SK-N-SH (cell line): ENCODE measurements around the gene RNASEH1. TPM values are rescaled to one million over a fixed set of nuclear protein-coding genes. Genes with fewer than 3 reads are reported as not detected.
"Not testable (repeated sequence)": the region's sequence is repeated elsewhere in the genome, so short reads cannot be mapped to it uniquely, and the experiment has no call there.

Experiments used
- CTCF ChIA-PET: fragments of 300-600, 350-600 bp; formaldehyde crosslinking; extraction: SDS; loops from one replicate; lab custom pipeline; 2021; lab: Yijun Ruan, JAX
- POLR2A ChIA-PET: fragments of 350-600 bp; sonication (Branson Sonifier 250); formaldehyde crosslinking; extraction: SDS; loops from one replicate; lab custom pipeline; 2020; ENCODE audit warnings: antibody characterized with exemption, inconsistent platforms; lab: Yijun Ruan, JAX
- DNase-seq: peaks from one replicate; pipeline ENCODE4 v3.0.0; 2012
- H2AFZ ChIP-seq: fragments of 200-600 bp; sonication (generic); 2 replicates; pipeline ENCODE4 v1.8.1; 2016; ENCODE audit warnings: antibody characterized with exemption, mild to moderate bottlenecking, low read depth
- H3F3A ChIP-seq: fragments of 200-600 bp; sonication (generic); replicated peaks from 2 replicates; pipeline ENCODE3; 2016; ENCODE audit warnings: antibody characterized with exemption, mild to moderate bottlenecking; ENCODE audit not compliant: insufficient read depth
- H3K27ac ChIP-seq, 2 experiments: fragments of 200-500 bp in 1 of 2; fragments of 200-600 bp in 1 of 2; sonication (Bioruptor generic) in 1 of 2; sonication (generic), shearing (Covaris generic) in 1 of 2; 2 replicates each; pipeline versions ENCODE4 v1.5.1 to v1.6.1; 2014 to 2016; ENCODE audit warnings: low read depth in 2 of 2, inconsistent platforms in 1 of 2, low read length in 1 of 2, mild to moderate bottlenecking in 1 of 2, mixed read lengths in 1 of 2
- H3K27me3 ChIP-seq: fragments of 200-600 bp; sonication (generic), shearing (Covaris generic); 2 replicates; pipeline ENCODE4 v1.6.1; 2016; ENCODE audit warnings: mixed run types; ENCODE audit not compliant: insufficient read depth
- H3K36me3 ChIP-seq, 2 experiments: fragments of 200-500 bp in 1 of 2; fragments of 200-600 bp in 1 of 2; sonication (Bioruptor generic) in 1 of 2; sonication (generic) in 1 of 2; replicated peaks in 1 of 2; 2 replicates each; pipeline versions ENCODE3 to v1.5.1; 2014 to 2016; ENCODE audit warnings: low read length in 1 of 2, mild to moderate bottlenecking in 1 of 2; ENCODE audit not compliant: insufficient read depth in 2 of 2, control insufficient read depth in 1 of 2
- H3K4me1 ChIP-seq, 2 experiments: fragments of 200-500 bp in 1 of 2; fragments of 200-600 bp in 1 of 2; sonication (Bioruptor generic) in 1 of 2; sonication (generic), shearing (Covaris generic) in 1 of 2; 2 replicates each; pipeline versions ENCODE4 v1.5.1 to v1.6.1; 2014 to 2016; ENCODE audit warnings: low read depth in 1 of 2, low read length in 1 of 2, mixed run types in 1 of 2; ENCODE audit not compliant: insufficient read depth in 2 of 2, control insufficient read depth in 1 of 2
- H3K4me2 ChIP-seq: fragments of 200-600 bp; sonication (generic), shearing (Covaris generic); 2 replicates; pipeline ENCODE4 v1.6.1; 2017; ENCODE audit warnings: mixed run types
- H3K4me3 ChIP-seq, 2 experiments: fragments of 200-500 bp in 1 of 2; fragments of 200-600 bp in 1 of 2; sonication (Bioruptor generic) in 1 of 2; sonication (generic), shearing (Covaris generic) in 1 of 2; 2 replicates each; pipeline versions ENCODE4 v1.5.1 to v1.8.1; 2014 to 2016; ENCODE audit warnings: low read depth in 2 of 2, inconsistent platforms in 1 of 2, low read length in 1 of 2, mild to moderate bottlenecking in 1 of 2, mixed read lengths in 1 of 2, moderate library complexity in 1 of 2
- H3K79me2 ChIP-seq: fragments of 200-600 bp; sonication (generic); 2 replicates; pipeline ENCODE4 v1.8.1; 2017; ENCODE audit warnings: mild to moderate bottlenecking; ENCODE audit not compliant: insufficient read depth
- H3K9ac ChIP-seq: fragments of 200-600 bp; sonication (generic); 2 replicates; pipeline ENCODE4 v1.6.1; 2017; ENCODE audit warnings: mixed run types
- H3K9me2 ChIP-seq: fragments of 200-600 bp; sonication (generic); 2 replicates; pipeline ENCODE4 v1.6.1; 2017; ENCODE audit warnings: mixed run types
- H3K9me3 ChIP-seq: fragments of 200-600 bp; sonication (generic); 2 replicates; pipeline ENCODE4 v1.6.1; 2017; ENCODE audit warnings: mixed run types, mild to moderate bottlenecking, moderate library complexity
- H4K20me1 ChIP-seq: fragments of 200-600 bp; sonication (generic); 2 replicates; pipeline ENCODE4 v1.6.1; 2017; ENCODE audit warnings: mild to moderate bottlenecking, mixed run types; ENCODE audit not compliant: insufficient read depth
- EP300 ChIP-seq, 2 experiments: IDR thresholded peaks; 2 replicates each; pipeline versions ENCODE4 v1.4.0 to v1.6.1; 2012; ENCODE audit warnings: borderline replicate concordance in 1 of 2, low read depth in 1 of 2, low read length in 1 of 2
- FOSL2 ChIP-seq: IDR thresholded peaks from 2 replicates; pipeline ENCODE4 v1.4.0; 2012; ENCODE audit warnings: low read depth, mild to moderate bottlenecking, moderate library complexity, borderline replicate concordance
- GABPA ChIP-seq: IDR thresholded peaks from 2 replicates; pipeline ENCODE4 v1.4.0; 2012; ENCODE audit warnings: low read depth, mild to moderate bottlenecking
- GATA2 ChIP-seq: sonication (generic); formaldehyde crosslinking; IDR thresholded peaks from 2 replicates; pipeline ENCODE4 v1.5.0; 2020; ENCODE audit warnings: mild to moderate bottlenecking, missing genetic modification reagents
- MEF2A ChIP-seq: IDR thresholded peaks from 2 replicates; pipeline ENCODE4 v1.4.0; 2012; ENCODE audit warnings: low read depth, borderline replicate concordance
- NFIC ChIP-seq: IDR thresholded peaks from 2 replicates; pipeline ENCODE4 v1.4.0; 2012; ENCODE audit warnings: borderline replicate concordance
- NRF1 ChIP-seq: IDR thresholded peaks from 2 replicates; pipeline ENCODE4 v1.6.1; 2012; ENCODE audit warnings: low read depth, mild to moderate bottlenecking, low read length
- POLR2AphosphoS5 ChIP-seq: IDR thresholded peaks from 2 replicates; pipeline ENCODE4 v1.6.1; 2012; ENCODE audit warnings: low read depth, low read length
- SIN3A ChIP-seq: IDR thresholded peaks from 2 replicates; pipeline ENCODE4 v1.6.1; 2012; ENCODE audit warnings: low read depth, mild to moderate bottlenecking, low read length, moderate library complexity, borderline replicate concordance
- TCF12 ChIP-seq: IDR thresholded peaks from 2 replicates; pipeline ENCODE4 v1.4.0; 2012
- TEAD4 ChIP-seq: IDR thresholded peaks from 2 replicates; pipeline ENCODE4 v1.4.0; 2012; ENCODE audit warnings: mild to moderate bottlenecking, borderline replicate concordance; ENCODE audit not compliant: insufficient read depth
- WGBS: methylation state at CpG from one replicate; pipeline ENCODE4 v1.1.6; 2017; ENCODE audit warnings: low lambda C conversion rate; 5-methylcytosine and 5-hydroxymethylcytosine counted together
- polyA plus RNA-seq, 3 experiments: library from polyadenylated mRNA; depleted of rRNA; stranded (reverse); fragments of >200 nt; gene quantifications; 2 replicates each; pipeline ENCODE4 v1.2.3, GENCODE V29; 2012
- TF ChIP-seq, protein P1 (sequence below): IDR thresholded peaks from 2 replicates; pipeline ENCODE4 v1.6.1; 2012; ENCODE audit warnings: mild to moderate bottlenecking, low read depth, low read length, moderate library complexity
- TF ChIP-seq, protein P2 (sequence below): IDR thresholded peaks from 2 replicates; pipeline ENCODE4 v1.4.0; 2012; ENCODE audit warnings: low read depth, borderline replicate concordance
- TF ChIP-seq, protein P3 (sequence below): fragments of 200-600 bp; sonication (generic); IDR thresholded peaks from 2 replicates; pipeline ENCODE4 v1.6.1; 2017; ENCODE audit warnings: antibody characterized with exemption, mild to moderate bottlenecking, moderate library complexity
- TF ChIP-seq, protein P4 (sequence below): IDR thresholded peaks from 2 replicates; pipeline ENCODE4; 2012

RNASEH1 gene
- polyA plus RNA-seq, 1 of the 3 experiments (the other 2 are of a cell fraction), result 34.4 TPM

DNA sequence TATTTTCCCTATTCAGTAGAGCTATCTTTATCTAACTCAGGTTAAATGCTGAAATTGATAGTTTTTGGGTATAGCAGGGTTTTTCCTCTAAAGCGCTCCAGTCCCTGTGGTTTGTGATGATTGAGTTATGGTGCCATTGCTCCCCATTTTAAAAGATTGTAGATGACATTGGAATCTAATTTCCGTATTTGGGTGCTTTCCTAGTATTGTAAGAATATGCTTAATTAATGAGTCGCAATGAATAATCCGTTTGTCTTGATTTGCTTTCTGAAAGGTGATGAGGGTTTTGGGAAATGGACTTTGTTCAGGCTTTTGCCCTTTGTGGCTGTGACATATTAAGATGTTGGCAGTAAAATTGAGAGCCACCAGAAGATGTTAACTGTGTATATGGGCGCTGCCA is 20.9 kb upstream of the RNASEH1 start:
- TF ChIP-seq EP300 (IDR thresholded peaks at IDR 0.05; ENCODE audit: borderline replicate concordance in 1 of 2, low read depth in 1 of 2, low read length in 1 of 2), result peak in 1 of 2 experiments; percentile 34; a peak in 2 of 4 replicates
- TF ChIP-seq, protein P1, sequence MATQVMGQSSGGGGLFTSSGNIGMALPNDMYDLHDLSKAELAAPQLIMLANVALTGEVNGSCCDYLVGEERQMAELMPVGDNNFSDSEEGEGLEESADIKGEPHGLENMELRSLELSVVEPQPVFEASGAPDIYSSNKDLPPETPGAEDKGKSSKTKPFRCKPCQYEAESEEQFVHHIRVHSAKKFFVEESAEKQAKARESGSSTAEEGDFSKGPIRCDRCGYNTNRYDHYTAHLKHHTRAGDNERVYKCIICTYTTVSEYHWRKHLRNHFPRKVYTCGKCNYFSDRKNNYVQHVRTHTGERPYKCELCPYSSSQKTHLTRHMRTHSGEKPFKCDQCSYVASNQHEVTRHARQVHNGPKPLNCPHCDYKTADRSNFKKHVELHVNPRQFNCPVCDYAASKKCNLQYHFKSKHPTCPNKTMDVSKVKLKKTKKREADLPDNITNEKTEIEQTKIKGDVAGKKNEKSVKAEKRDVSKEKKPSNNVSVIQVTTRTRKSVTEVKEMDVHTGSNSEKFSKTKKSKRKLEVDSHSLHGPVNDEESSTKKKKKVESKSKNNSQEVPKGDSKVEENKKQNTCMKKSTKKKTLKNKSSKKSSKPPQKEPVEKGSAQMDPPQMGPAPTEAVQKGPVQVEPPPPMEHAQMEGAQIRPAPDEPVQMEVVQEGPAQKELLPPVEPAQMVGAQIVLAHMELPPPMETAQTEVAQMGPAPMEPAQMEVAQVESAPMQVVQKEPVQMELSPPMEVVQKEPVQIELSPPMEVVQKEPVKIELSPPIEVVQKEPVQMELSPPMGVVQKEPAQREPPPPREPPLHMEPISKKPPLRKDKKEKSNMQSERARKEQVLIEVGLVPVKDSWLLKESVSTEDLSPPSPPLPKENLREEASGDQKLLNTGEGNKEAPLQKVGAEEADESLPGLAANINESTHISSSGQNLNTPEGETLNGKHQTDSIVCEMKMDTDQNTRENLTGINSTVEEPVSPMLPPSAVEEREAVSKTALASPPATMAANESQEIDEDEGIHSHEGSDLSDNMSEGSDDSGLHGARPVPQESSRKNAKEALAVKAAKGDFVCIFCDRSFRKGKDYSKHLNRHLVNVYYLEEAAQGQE, result no peak
- TF ChIP-seq, protein P2, sequence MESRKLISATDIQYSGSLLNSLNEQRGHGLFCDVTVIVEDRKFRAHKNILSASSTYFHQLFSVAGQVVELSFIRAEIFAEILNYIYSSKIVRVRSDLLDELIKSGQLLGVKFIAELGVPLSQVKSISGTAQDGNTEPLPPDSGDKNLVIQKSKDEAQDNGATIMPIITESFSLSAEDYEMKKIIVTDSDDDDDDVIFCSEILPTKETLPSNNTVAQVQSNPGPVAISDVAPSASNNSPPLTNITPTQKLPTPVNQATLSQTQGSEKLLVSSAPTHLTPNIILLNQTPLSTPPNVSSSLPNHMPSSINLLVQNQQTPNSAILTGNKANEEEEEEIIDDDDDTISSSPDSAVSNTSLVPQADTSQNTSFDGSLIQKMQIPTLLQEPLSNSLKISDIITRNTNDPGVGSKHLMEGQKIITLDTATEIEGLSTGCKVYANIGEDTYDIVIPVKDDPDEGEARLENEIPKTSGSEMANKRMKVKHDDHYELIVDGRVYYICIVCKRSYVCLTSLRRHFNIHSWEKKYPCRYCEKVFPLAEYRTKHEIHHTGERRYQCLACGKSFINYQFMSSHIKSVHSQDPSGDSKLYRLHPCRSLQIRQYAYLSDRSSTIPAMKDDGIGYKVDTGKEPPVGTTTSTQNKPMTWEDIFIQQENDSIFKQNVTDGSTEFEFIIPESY, result peak; percentile 15; the same call in 1 of the 2 replicates
- no peak for TF ChIP-seq NRF1
- peak; percentile 9; the same call in 1 of the 2 replicates for TF ChIP-seq NFIC
- no peak for TF ChIP-seq SIN3A
- no peak for TF ChIP-seq MEF2A
- no peak for TF ChIP-seq TCF12
- TF ChIP-seq TEAD4, result no peak
- no peak for TF ChIP-seq FOSL2
- TF ChIP-seq, protein P3, sequence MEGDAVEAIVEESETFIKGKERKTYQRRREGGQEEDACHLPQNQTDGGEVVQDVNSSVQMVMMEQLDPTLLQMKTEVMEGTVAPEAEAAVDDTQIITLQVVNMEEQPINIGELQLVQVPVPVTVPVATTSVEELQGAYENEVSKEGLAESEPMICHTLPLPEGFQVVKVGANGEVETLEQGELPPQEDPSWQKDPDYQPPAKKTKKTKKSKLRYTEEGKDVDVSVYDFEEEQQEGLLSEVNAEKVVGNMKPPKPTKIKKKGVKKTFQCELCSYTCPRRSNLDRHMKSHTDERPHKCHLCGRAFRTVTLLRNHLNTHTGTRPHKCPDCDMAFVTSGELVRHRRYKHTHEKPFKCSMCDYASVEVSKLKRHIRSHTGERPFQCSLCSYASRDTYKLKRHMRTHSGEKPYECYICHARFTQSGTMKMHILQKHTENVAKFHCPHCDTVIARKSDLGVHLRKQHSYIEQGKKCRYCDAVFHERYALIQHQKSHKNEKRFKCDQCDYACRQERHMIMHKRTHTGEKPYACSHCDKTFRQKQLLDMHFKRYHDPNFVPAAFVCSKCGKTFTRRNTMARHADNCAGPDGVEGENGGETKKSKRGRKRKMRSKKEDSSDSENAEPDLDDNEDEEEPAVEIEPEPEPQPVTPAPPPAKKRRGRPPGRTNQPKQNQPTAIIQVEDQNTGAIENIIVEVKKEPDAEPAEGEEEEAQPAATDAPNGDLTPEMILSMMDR, result no peak
- TF ChIP-seq GATA2 (CRISPR knock-in tag), result no peak
- TF ChIP-seq POLR2AphosphoS5, result peak; percentile 50
- TF ChIP-seq, protein P4, sequence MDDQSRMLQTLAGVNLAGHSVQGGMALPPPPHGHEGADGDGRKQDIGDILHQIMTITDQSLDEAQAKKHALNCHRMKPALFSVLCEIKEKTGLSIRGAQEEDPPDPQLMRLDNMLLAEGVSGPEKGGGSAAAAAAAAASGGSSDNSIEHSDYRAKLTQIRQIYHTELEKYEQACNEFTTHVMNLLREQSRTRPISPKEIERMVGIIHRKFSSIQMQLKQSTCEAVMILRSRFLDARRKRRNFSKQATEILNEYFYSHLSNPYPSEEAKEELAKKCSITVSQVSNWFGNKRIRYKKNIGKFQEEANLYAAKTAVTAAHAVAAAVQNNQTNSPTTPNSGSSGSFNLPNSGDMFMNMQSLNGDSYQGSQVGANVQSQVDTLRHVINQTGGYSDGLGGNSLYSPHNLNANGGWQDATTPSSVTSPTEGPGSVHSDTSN, result peak; percentile 41
- no peak for TF ChIP-seq GABPA
- Histone ChIP-seq H3F3A (peaks cover 42% of the 10 kb centered on the region), H3K79me2 (peaks cover 79% of the 10 kb centered on the region), H2AFZ (no peak overlapping the region), H3K4me2 (peak overlapping the region; percentile 90), H3K9me3 (no peaks in the 10 kb centered on the region), H3K4me3 (peak overlapping the region; percentile 86 to 100), H3K36me3 (peaks cover 76 to 77% of the 10 kb centered on the region in 2 experiments), H3K9me2 (no peaks in the 10 kb centered on the region), H4K20me1 (peaks cover 70% of the 10 kb centered on the region), H3K4me1 (peaks cover 21 to 69% of the 10 kb centered on the region in 2 experiments; a peak in 3 of 4 replicates), H3K27ac (peak overlapping the region; percentile 66 to 81), H3K9ac (peak overlapping the region; percentile 97), H3K27me3 (no peaks in the 10 kb centered on the region)
- ChIA-PET POLR2A (interaction anchor here (1.2 to 3.4 kb wide), 4 partner anchors 15 to 72 kb away, joined by 3 to 19 read pairs (median 9); partner anchors contain the start of gene COLEC11), CTCF (interaction anchor here (0.9 to 7.1 kb wide), 5 partner anchors 15 to 72 kb away, joined by 4 to 40 read pairs (median 4); partner anchors contain the start of gene COLEC11)
- WGBS, result 24% methylated on average over 5 of the region's 5 CpGs
- DNase-seq, result no peak

DNA sequence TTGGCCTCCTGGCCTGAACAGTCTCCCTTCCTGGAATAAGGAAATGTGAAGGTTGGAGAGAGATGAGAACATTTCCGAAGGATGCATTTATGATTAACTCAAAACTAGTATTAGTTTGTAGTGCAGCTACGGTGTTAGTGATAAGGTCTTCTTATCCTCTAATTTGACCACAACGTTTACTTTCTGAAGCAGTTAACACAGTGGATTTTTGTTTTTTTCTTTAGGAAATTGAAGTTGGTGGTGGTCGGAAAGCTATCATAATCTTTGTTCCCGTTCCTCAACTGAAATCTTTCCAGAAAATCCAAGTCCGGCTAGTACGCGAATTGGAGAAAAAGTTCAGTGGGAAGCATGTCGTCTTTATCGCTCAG is 18.1 kb upstream of the RNASEH1 start:
- Histone ChIP-seq H3K79me2 (peaks cover 61% of the 10 kb centered on the region), H3F3A (peaks cover 34% of the 10 kb centered on the region), H3K36me3 (peaks cover 50 to 51% of the 10 kb centered on the region in 2 experiments), H3K4me1 (peaks cover 27 to 45% of the 10 kb centered on the region in 2 experiments; a peak in 3 of 4 replicates), H3K9ac (peak overlapping the region; percentile 97), H3K4me3 (peak overlapping the region; percentile 86 to 100), H3K4me2 (peak overlapping the region; percentile 90), H4K20me1 (peaks cover 58% of the 10 kb centered on the region), H3K27ac (peak overlapping the region; percentile 81 to 93)
- DNase-seq, H3K9me2 ChIP-seq, H2AFZ ChIP-seq, H3K27me3 ChIP-seq, H3K9me3 ChIP-seq: not testable (repeated sequence)
- ChIA-PET POLR2A (interaction anchor here (0.8 to 4.7 kb wide), 8 partner anchors 8 to 51 kb away, joined by 3 to 36 read pairs (median 6); partner anchors contain the start of genes COLEC11 and RNASEH1), CTCF (interaction anchor here (1.0 to 7.1 kb wide), 5 partner anchors 8 to 75 kb away, joined by 4 to 40 read pairs (median 5); partner anchors contain the start of gene COLEC11)
- WGBS, result 17% methylated on average over 10 of the region's 10 CpGs
